Measurements from ENCODE around the gene PPP1R36.

- no peak for TF ChIP-seq EZH2 (IDR thresholded peaks at IDR 0.05; ENCODE audit: borderline replicate concordance, low read depth, low read length, poor library complexity, severe bottlenecking)
- no peak for TF ChIP-seq CTCF (conservative IDR thresholded peaks at IDR 0.05; ENCODE audit: low read depth, low read length)
Measured at GRCh38 chr14:64549791-64550620, at the start of gene PPP1R36.

Data from A673 (cell line).